K562 (cell line): ENCODE results near the gene FBXL13. TPM values are rescaled to one million over a fixed set of nuclear protein-coding genes. Genes with fewer than 3 reads are reported as not detected.

Experiments
- ATAC-seq: fragments of 200-7000 bp; cut with Tn5 transposase; 3 replicates; pipeline ENCODE4 v1.9.1; 2020; ENCODE audit warnings: moderate library complexity
- BruUV-seq: library from RNA; stranded (reverse); fragments of 400-500 nt; replicated peaks from 2 replicates; lab custom pipeline; 2021; lab: Mats Ljungman, UMichigan
- CTCF ChIA-PET: fragments of 300-600 bp; formaldehyde crosslinking; extraction: SDS; loops from one replicate; lab custom pipeline; 2021; ENCODE audit warnings: low intra/inter-chr PET ratio; lab: Yijun Ruan, JAX
- POLR2A ChIA-PET: fragments of 300-600, 350-650 bp; sonication (Branson Sonifier 250); formaldehyde crosslinking; extraction: SDS; loops from one replicate; lab custom pipeline; 2021; ENCODE audit warnings: antibody characterized with exemption, inconsistent platforms; lab: Yijun Ruan, JAX
- DNase-seq, 4 experiments: peaks; one replicate each; pipeline versions ENCODE4 v3.0.0 to v3.0.0-alpha.2; 2011 to 2018; ENCODE audit warnings: low spot score in 3 of 4, mixed read lengths in 3 of 4; ENCODE audit errors: extremely low read depth in 1 of 4
- FAIRE-seq: peaks from 2 replicates; lab custom pipeline; 2011; peaks lifted over from hg19 to GRCh38; lab: Jason Lieb, UNC
- H2AFZ ChIP-seq: 2 replicates; pipeline ENCODE4 v1.6.0; 2011; ENCODE audit warnings: low read depth, low read length, control low read depth, inconsistent platforms
- H3K27ac ChIP-seq: fragments of 200-600 bp; 3 replicates; pipeline ENCODE4 v1.8.0; 2011; ENCODE audit warnings: low read depth, mild to moderate bottlenecking, control low read depth, inconsistent platforms, low read length, moderate library complexity, mixed read lengths; ENCODE audit errors: extremely low read depth
- H3K27me3 ChIP-seq, 2 experiments: fragments of 300-600 bp in 1 of 2; 2 replicates in 1 of 2; 3 replicates in 1 of 2; pipeline versions ENCODE4 v1.6.0 to v1.8.0; 2011; ENCODE audit warnings: inconsistent platforms in 2 of 2, low read length in 2 of 2, mild to moderate bottlenecking in 1 of 2, mixed read lengths in 1 of 2, moderate library complexity in 1 of 2; ENCODE audit not compliant: control insufficient read depth in 2 of 2, insufficient read depth in 2 of 2
- H3K36me3 ChIP-seq: fragments of 300-600 bp; 3 replicates; pipeline ENCODE4 v1.8.0; 2011; ENCODE audit warnings: mild to moderate bottlenecking, low read length, inconsistent platforms; ENCODE audit not compliant: control insufficient read depth, insufficient read depth
- H3K4me1 ChIP-seq, 2 experiments: fragments of 200-600 bp in 1 of 2; replicated peaks in 1 of 2; 2 replicates in 1 of 2; 3 replicates in 1 of 2; pipeline versions ENCODE4 v1.5.1 to v1.8.0; 2011; ENCODE audit warnings: inconsistent platforms in 2 of 2, low read length in 2 of 2, mild to moderate bottlenecking in 1 of 2, mixed read lengths in 1 of 2, moderate library complexity in 1 of 2; ENCODE audit not compliant: control insufficient read depth in 2 of 2, insufficient read depth in 2 of 2
- H3K4me2 ChIP-seq: 2 replicates; pipeline ENCODE4 v1.6.1; 2011; ENCODE audit warnings: low read length, control low read depth, inconsistent platforms, mixed read lengths; ENCODE audit not compliant: insufficient read depth
- H3K4me3 ChIP-seq: fragments of 200-600 bp; sonication (generic), shearing (Covaris generic); 2 replicates; pipeline ENCODE4 v1.5.1; 2016; ENCODE audit warnings: control low read depth, inconsistent platforms
- H3K79me2 ChIP-seq: fragments of 200-600 bp; 3 replicates; pipeline ENCODE4 v1.8.0; 2011; ENCODE audit warnings: low read length, inconsistent platforms; ENCODE audit not compliant: control insufficient read depth, insufficient read depth
- H3K9ac ChIP-seq, 2 experiments: 2 replicates each; pipeline versions ENCODE4 v1.6.0 to v1.6.1; 2011; ENCODE audit warnings: low read depth in 2 of 2, low read length in 2 of 2, control low read depth in 1 of 2, inconsistent platforms in 1 of 2, mild to moderate bottlenecking in 1 of 2, mixed read lengths in 1 of 2; ENCODE audit not compliant: insufficient read depth in 1 of 2
- H3K9me1 ChIP-seq: one replicate; pipeline ENCODE4 v1.6.0; 2011; ENCODE audit warnings: inconsistent platforms, mild to moderate bottlenecking, low read length, moderate library complexity; ENCODE audit not compliant: control insufficient read depth, insufficient read depth
- H3K9me3 ChIP-seq: replicated peaks from 2 replicates; pipeline ENCODE4 v1.5.1; 2011; ENCODE audit warnings: low read depth, low read length, inconsistent platforms; ENCODE audit not compliant: control insufficient read depth, insufficient read depth
- H4K20me1 ChIP-seq: replicated peaks from 2 replicates; pipeline ENCODE4 v1.6.1; 2011; ENCODE audit warnings: low read length, inconsistent platforms, mixed read lengths; ENCODE audit not compliant: control insufficient read depth, insufficient read depth
- CHD4 ChIP-seq: fragments of 200-600 bp; sonication (generic); IDR thresholded peaks from 3 replicates; pipeline ENCODE4 v1.6.1; 2012; ENCODE audit warnings: low read depth, mild to moderate bottlenecking, mixed read lengths, low read length, inconsistent platforms; ENCODE audit not compliant: insufficient read depth, insufficient replicate concordance, poor library complexity, severe bottlenecking
- DIDO1 ChIP-seq: fragments of 450-650 bp; IDR thresholded peaks from 2 replicates; pipeline ENCODE4 v1.6.1; 2016; ENCODE audit warnings: low read depth, missing biosample characterization, missing genetic modification characterization
- EHMT2 ChIP-seq: fragments of 450-650 bp; IDR thresholded peaks from 2 replicates; pipeline ENCODE4 v1.6.1; 2018; ENCODE audit warnings: antibody characterized with exemption
- ELF2 ChIP-seq: fragments of 250-450 bp; sonication (Bioruptor Pico); IDR thresholded peaks from 2 replicates; pipeline ENCODE4 v1.5.0; 2021; ENCODE audit warnings: mild to moderate bottlenecking
- ERF ChIP-seq: fragments of 450-650 bp; formaldehyde crosslinking; IDR thresholded peaks from 2 replicates; pipeline ENCODE4 v1.4.0; 2020; ENCODE audit warnings: mild to moderate bottlenecking, mixed read lengths
- ETV5 ChIP-seq: sonication (generic); formaldehyde crosslinking; IDR thresholded peaks from 2 replicates; pipeline ENCODE4 v1.4.0; 2020; ENCODE audit warnings: low read depth, mild to moderate bottlenecking, missing genetic modification reagents
- HBP1 ChIP-seq: fragments of 450-650 bp; formaldehyde crosslinking; IDR thresholded peaks from 2 replicates; pipeline ENCODE4 v1.4.0; 2022; ENCODE audit warnings: missing genetic modification characterization
- NCOA2 ChIP-seq, 2 experiments: fragments of 450-650 bp; IDR thresholded peaks; 2 replicates each; pipeline ENCODE4 v1.6.1; 2018; ENCODE audit warnings: mild to moderate bottlenecking in 2 of 2, moderate library complexity in 1 of 2; ENCODE audit not compliant: partially characterized antibody in 2 of 2
- PTTG1 ChIP-seq: fragments of 450-650 bp; IDR thresholded peaks from 2 replicates; pipeline ENCODE4 v1.6.1; 2016; ENCODE audit warnings: low read depth, mild to moderate bottlenecking, missing genetic modification characterization, missing compliant biosample characterization
- RHOXF2B ChIP-seq: fragments of 250-450 bp; sonication (Bioruptor Pico); conservative IDR thresholded peaks from 2 replicates; pipeline ENCODE4 v1.5.1; 2021
- SUPT5H ChIP-seq: fragments of 450-650 bp; IDR thresholded peaks from 2 replicates; pipeline ENCODE4 v1.6.1; 2016
- TAL1 ChIP-seq: fragments of 450-650 bp; IDR thresholded peaks from 2 replicates; pipeline ENCODE4 v1.6.1; 2016; ENCODE audit warnings: mild to moderate bottlenecking
- ZBTB49 ChIP-seq: sonication (generic); formaldehyde crosslinking; IDR thresholded peaks from 2 replicates; pipeline ENCODE4 v1.8.0; 2022; ENCODE audit warnings: missing genetic modification reagents, mild to moderate bottlenecking, borderline replicate concordance
- ZNF217 ChIP-seq: sonication (generic); formaldehyde crosslinking; IDR thresholded peaks from 2 replicates; pipeline ENCODE4 v1.8.0; 2022; ENCODE audit warnings: mild to moderate bottlenecking, missing genetic modification reagents
- ZNF507 ChIP-seq: conservative IDR thresholded peaks from 2 replicates; pipeline ENCODE4 v1.6.1; 2017; ENCODE audit warnings: missing genetic modification characterization, missing compliant biosample characterization
- in situ Hi-C: fragments of 300-500 bp; cut with MboI; formaldehyde crosslinking; loops from 4 replicates; pipeline ENCODE4 v1.15.0; 2018; ENCODE audit warnings: inconsistent platforms, mixed read lengths
- intact Hi-C: fragments of 100-400 bp; cut with micrococcal nuclease; formaldehyde crosslinking; loops from 2 replicates; pipeline ENCODE4 v1.14.2; 2022
- polyA plus RNA-seq, 8 experiments: library from polyadenylated mRNA; depleted of rRNA in 4 of 8; stranded (reverse) in 5 of 8; unstranded in 3 of 8; fragments of >200 nt; fragmentation: Nextera tagmentation in 2 of 8; fragmentation: Illumina TruSeq in 1 of 8; extraction: Ambion mirVana in 2 of 8; extraction: Trizol in 1 of 8; gene quantifications; 2 replicates each; pipeline versions ENCODE4 v1.2.1 to v1.2.3, GENCODE V29; 2011 to 2014; ENCODE audit warnings: inconsistent platforms in 1 of 8, missing spikeins in 1 of 8
- total RNA-seq, 7 experiments: library from RNA; depleted of rRNA in 6 of 7; stranded (reverse); fragments of >200 nt in 6 of 7; fragmentation: Illumina TruSeq in 2 of 7; extraction: Trizol in 2 of 7; gene quantifications; 2 replicates each; pipeline versions ENCODE4 v1.2.1 to v1.2.3, GENCODE V29; 2011 to 2021; ENCODE audit warnings: low replicate concordance in 1 of 7
- TF ChIP-seq, protein P1 (sequence below): fragments of 450-650 bp; IDR thresholded peaks from 2 replicates; pipeline ENCODE4 v1.6.1; 2016; ENCODE audit warnings: missing biosample characterization, missing genetic modification characterization

The FBXL13 gene
- total and polyA plus RNA-seq, 9 of the 15 experiments (the other 6 are each of a cell fraction or from before 2014, with no cell fraction given), result 16.3 to 55.0 (median 25.4) TPM

GRCh38 chr7:102991540-102992214, 82.9 kb downstream of the FBXL13 start (continued):
- no peak for TF ChIP-seq ZBTB49 (CRISPR knock-in tag)
- TF ChIP-seq ERF, result no peak
- TF ChIP-seq ZNF217 (CRISPR knock-in tag), result no peak
- no peak for TF ChIP-seq CHD4
- peak; percentile 89 for TF ChIP-seq ETV5 (CRISPR knock-in tag)
- TF ChIP-seq, all 486 proteins: peak for 111

GRCh38 chr7:102991077-102991539, 83.5 kb downstream of the FBXL13 start:
- H3K27ac ChIP-seq, result peak overlapping the region; percentile 89
- no TSS peak for BruUV-seq
- DNase-seq (no peak), ATAC-seq (no peak), FAIRE-seq (no peak)
- H3K36me3 ChIP-seq, result peaks cover 15% of the 10 kb centered on the region
- H2AFZ ChIP-seq, result peak overlapping the region; percentile 70; the same call in 1 of the 2 replicates
- H3K4me3 ChIP-seq, result no peak overlapping the region
- H3K9me1 ChIP-seq, result no peaks in the 10 kb centered on the region
- H3K9ac ChIP-seq, result peak overlapping the region in 1 of 2 experiments; percentile 56; a peak in 2 of 4 replicates
- no peaks in the 10 kb centered on the region for H4K20me1 ChIP-seq
- intact Hi-C loops (loop anchor here (5.0 kb wide), 1 partner anchor 36 kb away; no protein-coding TSS in a partner anchor), in situ Hi-C loops (no loop called here)
- CTCF ChIA-PET, result no interaction called here
- POLR2A ChIA-PET, result no interaction called here
- no peaks in the 10 kb centered on the region for H3K79me2 ChIP-seq
- peaks cover 23 to 67% of the 10 kb centered on the region in 2 experiments for H3K4me1 ChIP-seq
- H3K27me3 ChIP-seq, result no peaks in the 10 kb centered on the region
- H3K4me2 ChIP-seq, result no peak overlapping the region; the same call in 1 of the 2 replicates
- peaks cover 6% of the 10 kb centered on the region for H3K9me3 ChIP-seq
- TF ChIP-seq ELF2, result peak; percentile 44; the same call in 1 of the 2 replicates
- peak; percentile 60; the same call in 1 of the 2 replicates for TF ChIP-seq EHMT2
- peak; percentile 63; the same call in 1 of the 2 replicates for TF ChIP-seq HBP1
- TF ChIP-seq DIDO1 (tag), result no peak
- TF ChIP-seq PTTG1, result 0 out of 2 replicates have a peak, but pooled peaks have one; percentile 13
- TF ChIP-seq ZNF507 (tag), result no peak
- TF ChIP-seq, protein P1, sequence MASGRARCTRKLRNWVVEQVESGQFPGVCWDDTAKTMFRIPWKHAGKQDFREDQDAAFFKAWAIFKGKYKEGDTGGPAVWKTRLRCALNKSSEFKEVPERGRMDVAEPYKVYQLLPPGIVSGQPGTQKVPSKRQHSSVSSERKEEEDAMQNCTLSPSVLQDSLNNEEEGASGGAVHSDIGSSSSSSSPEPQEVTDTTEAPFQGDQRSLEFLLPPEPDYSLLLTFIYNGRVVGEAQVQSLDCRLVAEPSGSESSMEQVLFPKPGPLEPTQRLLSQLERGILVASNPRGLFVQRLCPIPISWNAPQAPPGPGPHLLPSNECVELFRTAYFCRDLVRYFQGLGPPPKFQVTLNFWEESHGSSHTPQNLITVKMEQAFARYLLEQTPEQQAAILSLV, result peak; percentile 31; the same call in 1 of the 2 replicates
- no peak for TF ChIP-seq TAL1
- TF ChIP-seq SUPT5H, result 0 out of 2 replicates have a peak, but pooled peaks have one; percentile 8
- TF ChIP-seq NCOA2 (IDR thresholded peaks at IDR 0.05; ENCODE audit: partially characterized antibody in 2 of 2), result peak in 1 of 2 experiments; percentile 40
- TF ChIP-seq RHOXF2B (CRISPR knock-in tag), result 0 out of 2 replicates have a peak, but pooled peaks have one; percentile 27
